GM19043 (cell line): ENCODE measurements around the gene PTPN13.

Experiments used
- ATAC-seq: cut with Tn5 transposase; IDR thresholded peaks from one replicate; pipeline ENCODE4 v1.9.1; 2021; ENCODE audit warnings: low read depth; ENCODE audit not compliant: unreplicated experiment

The PTPN13 gene

GRCh38 chr4:86848732-86849619 is 254.9 kb downstream of the PTPN13 start, which contains the start of gene SLC10A6:
SLC10A6 (minus strand) TSS chr4:86849384; CDS start chr4:86849115, 269 bp downstream.
- no peak for ATAC-seq

GRCh38 chr4:86853209-86853608 is 259.1 kb downstream of the PTPN13 start:
- ATAC-seq: no peak

GRCh38 chr4:86855572-86855971 is 261.5 kb downstream of the PTPN13 start:
- ATAC-seq: no peak

- ATAC-seq: no peak
Measured at GRCh38 chr4:86856896-86857295, 262.8 kb downstream of the PTPN13 start.

GRCh38 chr4:86857341-86858052 is 263.4 kb downstream of the PTPN13 start:
- no peak for ATAC-seq
